ENCODE measurements around the gene LDLRAD4.
"Not testable (repeated sequence)": the region's sequence is repeated elsewhere in the genome, so short reads cannot be mapped to it uniquely, and the experiment has no call there.

Gene LDLRAD4

DNA sequence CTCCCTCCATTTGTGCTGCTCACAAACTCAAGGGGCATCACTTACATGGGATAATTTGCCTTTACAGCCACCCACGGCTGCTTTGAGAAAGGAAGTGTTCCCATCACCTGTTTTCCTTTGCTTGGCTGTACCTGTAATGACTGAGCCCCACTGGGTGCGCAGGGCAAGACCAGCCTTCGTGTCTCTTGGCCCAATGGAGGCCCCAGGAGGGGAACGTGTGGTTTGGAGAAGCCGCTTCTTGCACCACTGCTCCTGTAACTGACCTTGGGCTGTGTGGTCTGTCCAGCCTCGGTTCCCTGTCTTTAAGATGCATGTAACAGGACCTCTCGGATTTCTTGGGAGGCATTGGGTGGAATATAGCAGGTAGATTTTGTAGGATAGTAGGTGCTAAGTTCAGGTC lies 41.1 kb downstream of the LDLRAD4 start:
- TF ChIP-seq POLR2AphosphoS5 (IDR thresholded peaks at IDR 0.05; ENCODE audit: low read depth, low read length) (no peak), POU2F2 (IDR thresholded peaks at IDR 0.05; ENCODE audit: low read depth, low read length) (no peak), TAF1 (IDR thresholded peaks at IDR 0.05; ENCODE audit: low read depth, low read length) (no peak), SPI1 (IDR thresholded peaks at IDR 0.05; ENCODE audit: low read depth, low read length) (no peak), POLR2A (IDR thresholded peaks at IDR 0.05; ENCODE audit: low read depth, low read length) (no peak), PAX5 (IDR thresholded peaks at IDR 0.05; ENCODE audit: insufficient read depth, low read length, severe bottlenecking) (no peak)
- DNase-seq (ENCODE audit: insufficient read length, low spot score) (no peak), FAIRE-seq (no peak)

DNA sequence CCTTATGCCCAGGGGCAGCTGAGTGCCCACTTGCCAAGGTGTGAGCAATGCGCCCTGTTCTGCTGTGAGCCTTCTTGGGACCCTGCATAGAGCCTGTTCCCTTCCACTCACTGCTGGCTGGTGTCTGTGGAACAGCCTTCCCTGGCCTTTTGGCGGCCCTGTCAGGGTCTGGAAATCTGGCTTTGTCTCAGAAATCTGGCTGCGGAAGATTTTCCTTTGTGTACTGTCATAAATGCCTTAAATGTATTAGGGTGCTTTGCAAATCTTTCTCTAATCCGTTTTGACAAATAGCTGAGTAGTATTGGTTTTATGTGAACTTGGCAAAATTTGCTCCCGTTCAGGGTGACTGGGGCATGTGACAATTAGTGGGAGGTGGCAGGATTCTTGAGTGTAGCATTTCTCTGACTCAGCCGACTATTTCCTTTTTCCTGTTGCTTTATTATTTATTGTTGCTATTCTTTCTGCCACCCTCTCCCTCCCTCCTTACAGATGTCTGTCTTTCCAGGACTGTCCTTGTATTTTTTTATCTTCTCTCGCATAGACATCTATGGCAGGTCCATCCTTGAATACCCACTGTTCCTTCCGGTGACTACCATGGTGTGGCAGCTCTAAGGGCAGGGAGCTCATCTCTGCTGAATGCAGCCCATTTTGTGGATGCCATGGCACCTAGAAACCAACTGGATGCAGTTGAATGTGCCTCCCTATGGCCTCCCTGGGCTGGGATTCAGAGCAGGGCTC lies 41.8 kb downstream of the LDLRAD4 start:
- no peak for TF ChIP-seq SPI1 (IDR thresholded peaks at IDR 0.05; ENCODE audit: low read depth, low read length)
- no peak for TF ChIP-seq TAF1 (IDR thresholded peaks at IDR 0.05; ENCODE audit: low read depth, low read length)
- no peak for TF ChIP-seq POLR2A (IDR thresholded peaks at IDR 0.05; ENCODE audit: low read depth, low read length)
- no peak for TF ChIP-seq POU2F2 (IDR thresholded peaks at IDR 0.05; ENCODE audit: low read depth, low read length)
- no peak for TF ChIP-seq POLR2AphosphoS5 (IDR thresholded peaks at IDR 0.05; ENCODE audit: low read depth, low read length)
- TF ChIP-seq PAX5 (IDR thresholded peaks at IDR 0.05; ENCODE audit: insufficient read depth, low read length, severe bottlenecking) = no peak
- DNase-seq (ENCODE audit: insufficient read length, low spot score) = no peak
- FAIRE-seq = no peak

- TF ChIP-seq SPI1 (IDR thresholded peaks at IDR 0.05; ENCODE audit: low read depth, low read length) (no peak), POLR2A (IDR thresholded peaks at IDR 0.05; ENCODE audit: low read depth, low read length) (no peak), POLR2AphosphoS5 (IDR thresholded peaks at IDR 0.05; ENCODE audit: low read depth, low read length) (no peak), PAX5 (IDR thresholded peaks at IDR 0.05; ENCODE audit: insufficient read depth, low read length, severe bottlenecking) (no peak), POU2F2 (IDR thresholded peaks at IDR 0.05; ENCODE audit: low read depth, low read length) (no peak), TAF1 (IDR thresholded peaks at IDR 0.05; ENCODE audit: low read depth, low read length) (no peak)
- FAIRE-seq = no peak
- DNase-seq (ENCODE audit: insufficient read length, low spot score) = no peak
These were observed 42.5 kb downstream of the LDLRAD4 start for GRCh38 chr18:13260935-13261640.

GRCh38 chr18:13261661-13262357 lies 43.2 kb downstream of the LDLRAD4 start:
- FAIRE-seq (no peak), DNase-seq (ENCODE audit: insufficient read length, low spot score) (no peak)

GRCh38 chr18:13262358-13262680 lies 43.8 kb downstream of the LDLRAD4 start:
- not testable (repeated sequence) for DNase-seq (ENCODE audit: insufficient read length, low spot score); FAIRE-seq

More at GRCh38 chr18:13261661-13262357, 43.2 kb downstream of the LDLRAD4 start:
- no peak for TF ChIP-seq POLR2AphosphoS5 (IDR thresholded peaks at IDR 0.05; ENCODE audit: low read depth, low read length)
- TF ChIP-seq TAF1 (IDR thresholded peaks at IDR 0.05; ENCODE audit: low read depth, low read length) = no peak
- no peak for TF ChIP-seq POU2F2 (IDR thresholded peaks at IDR 0.05; ENCODE audit: low read depth, low read length)
- TF ChIP-seq PAX5 (IDR thresholded peaks at IDR 0.05; ENCODE audit: insufficient read depth, low read length, severe bottlenecking) = no peak
- no peak for TF ChIP-seq SPI1 (IDR thresholded peaks at IDR 0.05; ENCODE audit: low read depth, low read length)
- TF ChIP-seq POLR2A (IDR thresholded peaks at IDR 0.05; ENCODE audit: low read depth, low read length) = no peak

DNA sequence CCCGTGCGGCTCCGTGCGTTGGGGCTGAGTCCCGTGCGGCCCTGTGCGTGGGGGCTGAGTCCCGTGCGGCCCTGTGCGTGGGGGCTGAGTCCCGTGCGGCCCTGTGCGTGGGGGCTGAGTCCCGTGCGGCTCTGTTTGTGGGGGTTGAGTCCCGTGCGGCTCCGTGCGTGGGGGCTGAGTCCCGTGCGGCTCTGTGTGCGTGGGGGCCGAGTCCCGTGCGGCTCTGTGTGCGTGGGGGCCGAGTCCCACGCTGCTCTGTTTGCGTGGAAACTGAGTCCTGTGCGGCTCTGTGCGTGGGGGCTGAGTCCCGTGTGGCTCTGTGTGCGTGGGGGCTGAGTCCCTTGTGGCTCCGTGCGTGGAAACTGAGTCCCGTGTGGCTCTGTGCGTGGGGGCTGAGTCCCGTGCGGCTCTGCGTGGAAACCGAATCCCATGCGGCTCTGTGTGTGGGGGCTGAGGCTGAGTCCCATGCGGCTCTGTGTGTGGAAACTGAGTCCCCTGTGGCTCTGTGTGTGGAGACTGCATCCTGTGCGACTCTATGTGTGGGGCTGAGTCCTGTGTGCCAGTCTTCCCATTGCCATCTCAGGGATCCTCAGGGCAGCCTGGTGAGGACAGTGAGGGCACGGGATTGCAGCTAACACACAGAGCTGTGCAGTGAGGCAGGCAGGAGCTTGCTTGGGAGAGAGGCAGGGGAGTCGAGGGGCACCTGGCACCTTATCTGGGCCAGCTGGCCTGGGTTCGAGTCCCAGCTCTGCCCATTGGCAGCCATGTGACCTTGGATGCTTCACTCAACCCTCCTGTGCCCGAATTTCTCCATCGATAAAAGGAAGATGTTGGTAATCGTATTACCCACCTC lies 44.5 kb downstream of the LDLRAD4 start:
- DNase-seq (ENCODE audit: insufficient read length, low spot score) (no peak), FAIRE-seq (no peak)
- no peak for TF ChIP-seq POLR2AphosphoS5 (IDR thresholded peaks at IDR 0.05; ENCODE audit: low read depth, low read length)
- TF ChIP-seq TAF1 (IDR thresholded peaks at IDR 0.05; ENCODE audit: low read depth, low read length) = no peak
- no peak for TF ChIP-seq PAX5 (IDR thresholded peaks at IDR 0.05; ENCODE audit: insufficient read depth, low read length, severe bottlenecking)
- TF ChIP-seq POU2F2 (IDR thresholded peaks at IDR 0.05; ENCODE audit: low read depth, low read length) = no peak
- TF ChIP-seq POLR2A (IDR thresholded peaks at IDR 0.05; ENCODE audit: low read depth, low read length) = no peak
- no peak for TF ChIP-seq SPI1 (IDR thresholded peaks at IDR 0.05; ENCODE audit: low read depth, low read length)

GRCh38 chr18:13264091-13265007 lies 45.8 kb downstream of the LDLRAD4 start:
- TF ChIP-seq POLR2A (IDR thresholded peaks at IDR 0.05; ENCODE audit: low read depth, low read length) (no peak), TAF1 (IDR thresholded peaks at IDR 0.05; ENCODE audit: low read depth, low read length) (no peak), PAX5 (IDR thresholded peaks at IDR 0.05; ENCODE audit: insufficient read depth, low read length, severe bottlenecking) (no peak), POLR2AphosphoS5 (IDR thresholded peaks at IDR 0.05; ENCODE audit: low read depth, low read length) (no peak), SPI1 (IDR thresholded peaks at IDR 0.05; ENCODE audit: low read depth, low read length) (no peak), POU2F2 (IDR thresholded peaks at IDR 0.05; ENCODE audit: low read depth, low read length) (no peak)
- FAIRE-seq (no peak), DNase-seq (ENCODE audit: insufficient read length, low spot score) (no peak)

All from GM12891 (cell line).